ENCODE data around the gene FSTL3. TPM values are rescaled to one million over a fixed set of nuclear protein-coding genes. Genes with fewer than 3 reads are reported as not detected.

The FSTL3 gene
- total RNA-seq, 1 experiment from 2014 or later = 32.5 TPM

GRCh38 chr19:670609-671075 lies 5.5 kb upstream of the FSTL3 start:
- CTCF ChIA-PET = interaction anchor here (0.5 kb wide), 1 partner anchor 43 kb away, joined by 6 read pairs; no protein-coding TSS in a partner anchor
- Histone ChIP-seq H3K4me1 (ENCODE audit: control insufficient read depth, insufficient read depth, low read length) (peaks cover 6% of the 10 kb centered on the region), H3K4me3 (ENCODE audit: low read depth in 2 of 2, low read length in 2 of 2) (no peak overlapping the region), H3K27ac (ENCODE audit: low read length) (no peak overlapping the region), H3K27me3 (ENCODE audit: control insufficient read depth, insufficient read depth, low read length) (no peaks in the 10 kb centered on the region), H3K36me3 (ENCODE audit: control insufficient read depth, insufficient read depth, low read length) (no peaks in the 10 kb centered on the region), H3K9me3 (ENCODE audit: control insufficient read depth, insufficient read depth, low read depth, low read length) (no peaks in the 10 kb centered on the region)
- BruUV-seq (replicated peaks) = no TSS peak
- DNase-seq (ENCODE audit: low read depth, low spot score) = no peak
- ATAC-seq = peak; percentile 43; the same call in 1 of the 2 replicates
- POLR2A ChIA-PET = no interaction called here
- no peak for TF ChIP-seq SIN3A (IDR thresholded peaks at IDR 0.05; ENCODE audit: borderline replicate concordance, insufficient read depth, low read depth, low read length)
- TF ChIP-seq POLR2AphosphoS5 (IDR thresholded peaks at IDR 0.05; ENCODE audit: low read depth, low read length) = no peak
- no peak for TF ChIP-seq TCF7L2 (IDR thresholded peaks at IDR 0.05; ENCODE audit: low read depth, low read length)
- TF ChIP-seq REST (IDR thresholded peaks at IDR 0.05; ENCODE audit: insufficient read depth in 1 of 2, low read depth in 2 of 2, low read length in 1 of 2) = no peak
- no peak for TF ChIP-seq CTCF (IDR thresholded peaks at IDR 0.05)
- in situ Hi-C loops (cut with HindIII; ENCODE audit: low pct_unique_long_range_greater_than_20kb, low sequenced_read_pairs) = no loop called here
- intact Hi-C loops (cut with micrococcal nuclease; ENCODE audit: unreplicated experiment) = loop anchor here (5.0 kb wide), 1 partner anchor 62 kb away; no protein-coding TSS in a partner anchor

DNA sequence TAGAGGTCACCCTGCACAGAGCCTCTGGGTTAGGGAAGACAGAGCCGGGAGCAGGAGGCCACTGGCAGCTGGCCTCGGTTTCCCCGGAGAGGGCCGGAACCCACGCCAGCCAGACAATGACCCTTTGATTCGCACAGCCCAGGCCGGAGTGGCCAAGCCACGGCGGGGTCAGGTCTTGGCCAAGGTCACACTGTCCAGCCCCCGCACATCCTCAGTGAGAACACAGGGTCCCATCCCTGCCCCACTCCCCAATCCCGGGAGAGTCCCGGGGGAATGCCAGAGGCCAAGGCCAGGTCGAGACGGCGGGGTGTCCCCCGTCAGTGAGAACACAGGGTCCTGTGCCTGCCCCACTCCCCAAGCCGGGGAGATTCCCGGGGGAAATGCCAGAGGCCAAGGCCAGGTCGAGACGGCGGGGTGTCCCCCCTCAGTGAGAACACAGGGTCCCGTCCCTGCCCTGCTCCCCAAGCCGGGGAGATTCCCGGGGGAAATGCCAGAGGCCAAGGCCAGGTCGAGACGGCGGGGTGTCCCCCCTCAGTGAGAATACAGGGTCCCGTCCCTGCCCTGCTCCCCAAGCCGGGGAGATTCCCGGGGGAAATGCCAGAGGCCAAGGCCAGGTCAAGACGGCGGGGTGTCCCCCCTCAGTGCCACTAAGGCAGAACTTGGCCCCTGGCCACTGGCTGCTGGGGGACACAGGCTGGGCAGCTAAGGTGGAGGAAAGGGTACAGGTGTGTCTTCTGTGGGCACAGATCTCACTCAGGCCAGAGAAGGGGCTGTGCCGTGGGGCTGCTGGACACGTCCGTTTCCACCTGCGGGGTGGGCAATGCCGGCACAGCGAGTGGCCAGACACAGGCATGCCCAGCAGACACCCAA lies 1.7 kb upstream of the FSTL3 start:
- BruUV-seq (replicated peaks) = no TSS peak
- intact Hi-C loops (cut with micrococcal nuclease; ENCODE audit: unreplicated experiment) = loop anchor here (5.0 kb wide), 1 partner anchor 58 kb away; no protein-coding TSS in a partner anchor
- ChIA-PET POLR2A (interaction anchor here (0.7 kb wide), 1 partner anchor 301 kb away, joined by 6 read pairs; no protein-coding TSS in a partner anchor), CTCF (interaction anchor here (1.0 kb wide), 1 partner anchor 60 kb away, joined by 4 read pairs; no protein-coding TSS in a partner anchor)
- TF ChIP-seq TCF7L2 (IDR thresholded peaks at IDR 0.05; ENCODE audit: low read depth, low read length) (no peak), CTCF (IDR thresholded peaks at IDR 0.05) (no peak), REST (IDR thresholded peaks at IDR 0.05; ENCODE audit: insufficient read depth in 1 of 2, low read depth in 2 of 2, low read length in 1 of 2) (no peak), SIN3A (IDR thresholded peaks at IDR 0.05; ENCODE audit: borderline replicate concordance, insufficient read depth, low read depth, low read length) (no peak), POLR2AphosphoS5 (IDR thresholded peaks at IDR 0.05; ENCODE audit: low read depth, low read length) (no peak)
- DNase-seq (ENCODE audit: low read depth, low spot score) (no peak), ATAC-seq (no peak)
- in situ Hi-C loops (cut with HindIII; ENCODE audit: low pct_unique_long_range_greater_than_20kb, low sequenced_read_pairs) = no loop called here
- Histone ChIP-seq H3K27me3 (ENCODE audit: control insufficient read depth, insufficient read depth, low read length) (no peaks in the 10 kb centered on the region), H3K9me3 (ENCODE audit: control insufficient read depth, insufficient read depth, low read depth, low read length) (no peaks in the 10 kb centered on the region), H3K4me1 (ENCODE audit: control insufficient read depth, insufficient read depth, low read length) (peaks cover 22% of the 10 kb centered on the region), H3K27ac (ENCODE audit: low read length) (no peak overlapping the region), H3K36me3 (ENCODE audit: control insufficient read depth, insufficient read depth, low read length) (no peaks in the 10 kb centered on the region), H3K4me3 (ENCODE audit: low read depth in 2 of 2, low read length in 2 of 2) (no peak overlapping the region)

Measured in Panc1 (cell line).